ENCODE data around the gene RND3.
A peak's percentile ranks its signal among the peaks of the same experiment; 100 is the strongest.

The RND3 gene

DNA sequence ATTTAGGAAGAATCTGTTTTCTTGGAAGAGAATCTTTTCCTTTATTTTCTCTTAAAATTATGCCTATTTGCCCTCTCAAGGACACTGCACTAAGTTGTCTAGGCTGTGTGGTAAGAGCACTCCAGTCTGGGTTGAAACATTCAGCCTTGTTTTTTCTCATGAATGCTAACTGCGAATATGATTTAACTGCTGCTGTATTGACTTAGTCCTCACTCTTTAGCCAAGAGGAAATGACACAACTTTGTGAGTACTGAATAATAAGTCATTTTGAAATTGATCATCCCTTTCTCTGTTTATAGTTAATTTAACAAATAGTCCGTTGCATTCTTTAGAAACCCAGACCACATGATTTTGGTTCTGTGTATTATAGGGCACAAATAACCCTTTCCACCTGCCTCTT is 4.5 kb upstream of the RND3 start:
- DNase-seq = no peak

DNA sequence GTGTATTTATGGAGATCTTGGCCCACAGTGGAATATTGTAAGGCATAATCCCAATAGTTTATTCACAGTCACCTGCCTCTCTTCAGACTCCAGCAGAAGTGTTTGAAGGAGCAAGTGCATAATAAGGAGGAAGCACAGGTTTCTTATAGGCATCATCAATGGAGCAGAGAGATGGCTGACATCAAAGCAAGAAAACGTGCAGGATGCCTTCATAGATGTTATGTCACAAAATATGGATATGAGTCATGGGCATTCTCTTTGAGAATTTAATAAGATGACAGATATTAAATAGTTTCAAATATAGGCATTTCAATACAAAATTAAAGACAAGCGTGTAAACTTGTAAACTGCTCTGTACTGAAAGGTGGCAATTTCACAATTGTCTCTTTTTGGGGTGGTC is 4.0 kb upstream of the RND3 start:
- no peak for DNase-seq

DNA sequence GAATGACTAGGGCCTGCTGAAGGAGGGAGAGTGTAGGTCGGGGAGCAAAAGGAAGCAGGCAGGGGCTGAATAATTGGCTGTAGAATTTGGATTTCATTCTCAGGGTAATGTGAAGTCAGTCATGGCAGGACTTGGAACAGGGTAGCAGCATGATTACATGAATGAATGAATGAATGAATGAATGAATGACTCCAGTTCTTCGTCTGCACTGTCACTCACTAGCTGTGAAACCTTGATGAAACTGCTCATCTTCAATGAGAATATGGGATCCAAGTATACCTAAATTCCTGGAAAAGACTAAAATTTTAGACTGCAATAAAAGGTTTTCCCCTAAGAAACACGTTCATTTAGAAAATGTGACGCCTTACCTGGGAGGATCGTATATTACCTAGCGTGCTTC is 3.0 kb upstream of the RND3 start:
- DNase-seq = no peak

DNA sequence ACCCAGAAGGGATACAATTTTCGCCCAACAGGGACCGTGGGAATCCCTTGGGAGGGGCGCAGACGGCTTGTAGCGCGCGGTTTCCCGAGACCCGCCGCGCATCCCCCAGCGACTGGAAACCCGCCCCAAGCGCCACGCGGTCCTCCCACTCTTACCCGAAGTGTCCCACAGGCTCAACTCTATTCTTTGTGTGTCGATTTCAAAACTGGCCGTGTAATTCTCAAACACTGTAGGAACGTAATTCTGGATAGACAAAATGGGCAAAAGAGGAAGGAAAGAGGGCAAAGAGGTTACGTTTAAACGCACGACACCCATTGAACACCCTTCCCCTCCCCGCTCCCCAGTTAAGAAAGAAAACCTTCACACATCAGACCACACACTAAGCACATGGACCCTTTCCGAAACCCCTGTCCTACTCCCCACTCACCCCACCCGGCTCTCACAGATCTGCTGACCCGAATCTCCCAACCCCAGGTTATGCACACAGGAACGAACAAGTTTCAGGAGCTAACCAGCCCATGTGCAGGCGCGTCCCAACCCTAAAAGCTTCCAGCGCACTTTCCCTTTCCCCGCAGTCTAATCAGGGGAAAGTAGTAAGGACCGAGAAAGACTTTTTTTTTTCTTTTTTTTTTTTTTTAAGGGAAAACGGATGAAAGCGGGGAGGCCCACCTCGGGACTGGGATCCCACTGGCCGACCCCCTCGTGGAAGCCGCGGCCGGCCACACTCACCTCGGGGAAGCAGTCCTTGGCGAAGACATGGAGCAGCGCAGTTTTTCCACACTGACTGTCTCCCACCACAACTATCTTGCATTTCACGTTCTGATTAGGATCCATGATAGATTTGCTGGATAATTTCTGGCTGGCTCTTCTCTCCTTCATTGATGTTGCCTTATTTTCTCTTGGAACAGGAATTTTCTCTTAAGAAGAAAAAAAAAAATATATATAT is 655 bp downstream of the RND3 start:
- DNase-seq = no peak

DNA sequence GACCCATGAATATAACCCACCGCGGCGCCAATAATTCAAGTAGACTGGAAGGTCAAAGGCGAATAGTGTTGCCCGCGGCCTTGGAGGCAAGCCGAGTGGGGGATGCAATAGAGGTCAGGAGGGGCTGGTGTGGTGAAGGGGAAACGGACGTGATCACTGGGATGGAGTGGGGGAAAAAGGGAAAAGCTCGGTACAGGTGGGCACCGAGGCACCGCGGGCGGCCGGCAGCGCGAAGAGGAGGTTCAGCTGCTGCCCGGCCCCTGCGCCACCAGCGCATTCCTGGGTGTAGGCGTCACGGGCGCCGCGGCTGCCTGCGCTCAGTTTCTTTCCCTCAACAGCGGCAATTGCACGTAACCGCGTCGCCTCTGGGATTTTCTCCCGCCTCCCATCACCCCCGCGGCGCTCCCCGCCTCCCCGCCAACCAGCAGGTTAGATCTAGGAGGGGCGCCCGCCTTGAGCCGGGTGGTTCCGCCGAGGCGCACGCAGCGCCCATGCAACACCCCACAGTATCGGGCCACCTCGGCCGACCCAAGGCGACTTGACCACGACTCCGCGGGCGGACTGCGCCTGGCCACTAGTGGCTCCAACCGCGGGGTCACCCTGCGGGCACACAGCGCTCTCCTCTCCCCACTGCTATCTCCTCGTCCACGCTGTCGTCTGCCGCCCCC is 1.5 kb downstream of the RND3 start:
- DNase-seq = peak in 1 of 2 experiments; percentile 36

DNA sequence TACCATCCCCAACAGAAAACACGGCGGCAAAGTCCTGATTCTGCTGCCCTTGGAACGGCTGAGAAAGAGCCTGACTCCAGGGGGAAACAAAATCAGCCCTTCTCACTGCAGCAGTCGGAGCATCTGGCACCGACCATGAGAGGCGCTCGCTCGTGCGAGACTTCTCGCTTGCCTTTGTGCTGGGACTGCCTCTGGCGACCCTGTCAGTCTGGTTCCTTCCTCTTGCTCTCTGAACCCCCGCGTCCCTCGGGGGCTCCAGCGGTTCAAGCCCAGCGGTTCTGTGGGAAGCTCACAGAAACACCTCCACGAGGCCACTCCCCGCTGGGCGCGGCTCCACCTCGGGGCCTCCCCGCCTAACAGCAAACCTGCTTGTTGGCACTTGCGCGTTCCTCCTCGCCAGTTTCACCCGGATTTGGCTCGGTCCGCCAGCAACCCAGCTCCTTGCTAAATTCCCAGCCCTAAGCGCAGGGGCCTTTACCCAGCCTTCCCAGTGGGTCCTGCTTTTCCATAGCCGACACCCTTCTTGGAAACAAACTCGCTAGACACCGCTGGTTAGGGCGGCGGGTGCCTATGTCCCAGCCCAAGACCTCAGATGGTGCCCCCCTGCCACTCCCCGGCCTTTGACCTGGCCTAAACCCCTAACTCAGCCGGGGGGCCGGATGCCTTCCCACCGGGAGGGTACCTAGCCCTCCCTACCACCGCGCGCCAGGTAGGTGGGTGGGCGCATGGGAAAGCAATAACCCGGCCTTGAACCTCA is 2.2 kb downstream of the RND3 start:
- peak; percentile 36 to 39 for DNase-seq

DNA sequence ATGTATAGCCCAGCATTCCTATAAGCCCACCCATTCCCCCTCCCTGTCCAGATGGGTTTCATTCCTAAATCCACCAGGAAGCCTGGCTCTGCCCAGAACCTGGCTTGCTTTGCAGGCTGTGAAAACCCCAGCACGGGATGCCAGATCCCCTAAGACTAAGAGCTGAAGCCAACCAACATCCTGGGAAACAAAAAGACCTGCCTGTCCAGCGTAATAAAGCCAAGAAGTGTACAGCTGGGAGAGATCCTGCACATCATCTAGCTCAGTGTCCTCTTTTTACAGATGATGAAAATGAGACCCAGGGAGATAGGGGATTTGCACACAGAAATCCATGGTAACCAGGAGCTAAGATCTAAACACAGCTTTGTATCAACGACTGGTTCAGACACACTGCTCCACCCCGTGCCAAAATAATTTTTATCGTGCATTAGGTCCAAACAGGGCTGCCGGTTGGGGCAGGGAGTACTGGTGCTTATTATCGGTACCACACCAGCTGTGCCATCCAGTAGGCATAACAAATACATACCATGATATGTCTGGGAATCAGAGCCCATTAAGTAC is 2.9 kb downstream of the RND3 start:
- no peak for DNase-seq

DNA sequence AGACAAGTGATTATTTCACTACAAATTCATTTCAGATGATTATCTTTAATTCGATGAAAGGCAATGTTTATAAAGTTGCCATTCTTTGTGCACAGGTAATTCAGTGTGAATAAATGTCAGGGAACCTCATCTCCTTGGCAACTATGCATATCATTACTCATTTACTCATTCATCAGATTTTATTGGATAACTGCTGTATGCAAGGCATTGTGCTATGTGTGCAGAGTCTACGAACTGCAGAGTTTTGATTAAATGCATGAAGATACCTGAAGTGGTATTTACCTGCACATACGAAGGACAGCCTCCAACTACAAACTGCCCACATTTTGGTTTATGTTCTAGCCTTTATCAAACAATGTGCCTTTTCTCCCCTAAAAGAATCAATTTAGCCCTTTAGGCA is 3.5 kb downstream of the RND3 start:
- no peak for DNase-seq

DNA sequence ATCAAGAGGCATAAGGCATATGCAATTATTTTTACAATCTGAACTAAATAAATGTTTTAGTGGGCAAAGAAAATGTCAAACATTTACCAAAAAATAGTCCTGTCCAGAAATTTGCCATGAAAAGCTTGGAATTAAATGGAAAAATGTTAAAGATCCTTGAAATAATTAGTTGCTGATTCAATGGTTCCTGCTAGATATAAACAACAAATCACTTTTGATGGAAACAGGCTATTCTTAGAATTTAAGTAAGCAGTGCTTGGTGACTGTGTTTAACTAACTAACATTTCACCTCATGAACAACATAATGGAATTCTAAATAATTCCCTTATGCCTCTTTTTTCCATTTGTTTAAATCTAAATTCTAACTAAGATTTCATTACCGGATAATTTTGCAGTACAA is 3.9 kb downstream of the RND3 start:
- no peak for DNase-seq

DNA sequence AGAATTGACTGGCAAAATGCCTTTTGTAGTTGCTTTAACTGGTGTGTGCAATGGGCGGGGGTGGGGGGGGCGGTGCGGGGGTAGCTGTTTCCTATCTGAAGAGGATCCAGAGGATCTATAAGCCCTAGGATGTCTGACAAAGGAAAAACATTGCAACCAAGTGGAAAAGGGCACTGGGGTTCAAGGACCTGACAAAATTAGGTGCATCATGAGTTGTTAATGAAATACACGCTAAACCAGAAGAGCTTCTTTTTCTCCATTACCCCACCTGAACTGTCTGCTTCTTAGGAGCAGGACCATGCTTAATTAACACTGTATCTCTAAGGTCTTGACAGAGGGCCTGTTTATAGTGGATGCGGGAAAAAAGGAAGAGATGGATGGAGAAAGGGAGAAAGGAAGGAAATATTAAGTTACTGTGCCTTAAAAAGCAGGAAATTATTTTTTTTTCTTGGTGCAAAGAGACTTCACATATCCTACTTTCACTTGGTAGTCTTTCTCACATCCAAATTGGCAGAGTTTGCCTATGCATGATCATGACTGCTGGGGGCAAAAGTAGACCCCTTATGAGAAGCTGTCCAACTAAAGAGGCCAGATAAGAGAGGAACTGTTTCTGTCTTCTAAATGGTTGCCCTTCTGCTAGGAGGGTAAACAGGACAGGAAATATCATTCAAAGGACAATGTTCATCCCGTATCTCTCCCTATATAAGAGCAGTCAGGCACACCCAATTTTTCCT is 4.6 kb downstream of the RND3 start:
- no peak for DNase-seq

DNA sequence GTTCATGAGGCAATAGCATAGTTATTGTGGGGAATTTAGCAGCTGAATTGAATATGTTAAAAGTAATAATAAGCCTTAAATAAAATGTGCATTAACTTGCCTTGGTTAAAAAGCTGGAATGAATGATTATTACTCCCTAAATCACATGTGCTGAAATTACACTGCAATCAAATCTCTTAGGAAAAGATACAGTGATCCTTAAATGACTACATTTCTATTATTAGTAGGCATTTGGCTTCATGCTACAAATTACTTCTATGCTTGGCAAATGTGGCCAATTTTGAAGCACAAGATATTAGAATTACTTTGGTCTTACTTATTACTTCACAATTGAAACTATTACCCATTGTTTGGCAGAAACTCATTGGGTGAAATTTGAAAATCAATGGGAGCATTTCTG is 5.4 kb downstream of the RND3 start:
- no peak for DNase-seq

DNA sequence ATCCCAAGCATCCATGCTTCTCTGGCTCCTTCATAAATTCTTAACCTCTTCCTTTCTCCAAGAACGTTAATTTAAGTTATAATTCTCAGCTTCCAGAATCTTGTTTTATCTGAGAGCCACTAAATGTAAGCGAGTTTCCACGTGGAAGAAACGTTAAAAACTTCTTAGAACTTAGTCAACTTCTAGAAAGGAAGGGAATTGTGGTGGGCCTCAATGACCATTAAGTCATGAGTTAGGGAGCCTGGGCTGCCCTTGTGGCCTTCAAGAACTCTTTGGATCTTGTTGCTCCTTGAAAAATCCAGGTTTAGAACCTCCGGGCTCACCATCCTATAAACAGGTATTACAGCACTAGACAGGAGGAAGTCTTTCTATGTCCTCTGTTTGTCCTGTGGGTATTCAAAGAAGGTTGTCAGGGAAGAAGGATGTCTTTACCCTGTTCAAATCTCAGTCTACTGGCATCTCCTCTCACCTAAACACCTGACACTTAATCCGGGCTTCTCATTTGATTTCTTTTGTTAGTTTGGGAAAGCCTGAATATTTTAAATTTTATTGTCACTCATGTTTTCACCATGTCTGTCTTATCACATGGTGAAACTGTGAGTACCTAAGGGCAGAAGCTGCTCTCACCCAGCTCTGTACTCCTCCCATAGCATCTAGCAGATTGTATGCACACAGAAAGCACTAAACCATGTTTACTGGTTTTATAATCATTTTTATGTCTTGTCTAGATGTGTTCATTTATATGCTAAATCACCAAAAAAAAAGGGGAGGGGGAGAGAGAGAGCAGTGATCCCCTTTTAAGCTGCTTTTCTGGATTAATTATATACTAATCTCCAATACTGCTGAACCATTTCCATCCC is 6.3 kb downstream of the RND3 start:
- DNase-seq = no peak

DNA sequence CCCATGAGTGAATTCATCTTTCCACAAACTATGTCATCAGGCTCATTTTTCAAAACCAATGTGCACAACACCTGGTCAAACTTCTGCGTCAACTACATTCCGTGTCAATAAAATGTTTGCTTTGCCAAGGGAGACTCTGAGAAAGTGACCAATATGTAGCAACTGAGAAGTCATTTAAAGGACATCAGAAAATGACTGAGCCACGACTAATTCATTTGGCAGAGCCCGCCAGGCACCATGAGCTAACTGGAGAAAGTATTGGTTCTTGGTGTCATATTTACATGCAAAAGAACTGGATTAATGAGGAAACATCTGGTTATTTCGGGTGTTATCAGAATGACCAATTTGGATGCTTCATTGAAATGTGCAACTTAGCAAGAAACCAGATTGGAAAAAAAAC is 7.2 kb downstream of the RND3 start:
- DNase-seq = no peak

DNA sequence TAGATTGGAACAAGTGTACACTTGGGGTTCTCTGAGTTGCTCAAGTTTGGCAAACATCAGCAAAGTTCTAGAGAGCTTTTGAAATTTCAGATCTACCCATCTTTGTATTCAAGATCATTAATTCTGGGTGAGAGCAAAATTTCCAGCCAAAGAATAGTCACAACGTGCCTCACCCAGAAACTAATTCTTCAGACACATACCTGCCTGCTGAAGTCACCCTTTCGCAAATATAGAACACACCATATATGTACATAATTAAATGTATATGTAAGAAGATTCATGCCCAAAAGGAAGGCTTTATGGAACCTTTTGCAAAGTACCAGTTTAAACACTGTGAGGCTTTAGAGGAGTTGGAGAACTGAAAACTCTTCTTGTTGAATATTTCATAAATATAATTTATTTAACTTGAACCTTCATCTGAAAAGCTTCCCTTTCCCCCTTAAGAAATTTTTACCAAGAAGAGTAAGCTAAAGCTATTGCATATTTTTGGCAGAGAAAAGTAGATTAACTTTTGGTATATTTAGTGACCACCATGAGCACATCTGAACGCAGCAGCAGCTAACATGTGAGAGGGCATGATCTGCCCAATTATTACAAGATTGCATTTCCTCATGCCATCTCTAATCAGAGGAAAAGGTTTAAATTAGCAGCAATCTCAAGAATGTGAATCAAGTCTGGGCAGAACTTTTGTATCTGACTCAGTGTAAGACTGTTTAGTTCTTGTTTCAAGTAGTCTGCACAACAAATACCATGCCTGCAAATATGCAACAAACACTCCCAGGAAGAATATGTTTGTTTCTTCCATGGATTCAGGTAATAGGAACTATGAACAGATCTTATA is 8.2 kb downstream of the RND3 start:
- DNase-seq = no peak

DNA sequence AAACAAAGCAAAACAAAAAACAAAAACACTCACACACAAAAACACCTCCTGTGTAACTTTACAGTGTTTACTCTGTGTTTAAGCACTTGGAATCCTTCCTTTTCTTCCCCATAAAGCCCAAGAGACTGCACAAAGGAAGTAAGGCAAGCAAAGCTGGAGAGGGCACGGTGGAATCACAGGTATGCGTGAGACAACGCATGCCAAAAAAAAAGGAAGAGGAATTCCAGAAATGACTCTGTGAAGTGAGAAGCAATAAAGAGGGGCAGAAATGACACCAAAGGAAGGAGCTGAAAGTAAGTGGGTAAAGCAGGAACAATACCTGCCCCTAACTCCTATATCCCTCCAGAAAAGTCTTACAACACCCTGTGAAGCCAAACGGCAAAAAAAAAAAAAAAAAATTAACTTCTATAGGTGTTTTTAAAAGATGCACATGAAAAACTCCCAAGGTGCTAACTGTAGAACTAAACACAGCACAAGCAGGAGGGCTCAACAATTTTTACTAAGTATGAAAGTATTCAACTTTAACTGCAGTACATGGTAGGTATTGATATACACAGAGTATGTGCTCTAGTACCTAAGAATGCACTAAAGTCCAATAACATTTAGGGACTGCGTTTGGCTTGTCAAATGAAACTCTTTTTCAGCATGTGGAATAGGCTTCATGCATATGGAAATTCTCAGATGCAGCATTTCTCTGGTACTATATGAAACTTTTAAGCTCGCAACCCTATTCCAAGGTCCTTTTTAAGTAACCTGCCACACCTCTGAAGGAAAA is 9.1 kb downstream of the RND3 start:
- DNase-seq = no peak

DNA sequence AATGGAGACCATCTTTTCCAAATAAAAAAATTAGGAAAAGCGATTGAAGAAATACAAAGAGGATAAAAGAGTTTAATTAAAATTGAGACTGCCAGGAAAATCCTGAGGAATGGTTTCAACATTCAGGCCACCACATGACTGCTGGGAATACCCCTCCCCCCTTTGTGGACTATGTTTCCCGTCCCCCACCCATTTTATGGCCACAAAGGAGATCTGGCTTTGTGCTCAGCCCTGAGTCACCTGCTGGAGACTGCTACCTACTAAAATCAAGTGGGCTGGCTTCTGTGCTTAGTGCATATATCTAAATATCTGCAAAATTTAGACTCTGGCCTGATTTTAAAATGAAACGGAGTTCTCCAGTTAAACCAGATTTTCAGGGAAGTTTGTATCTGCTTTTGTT is 10.1 kb downstream of the RND3 start:
- no peak for DNase-seq

DNA sequence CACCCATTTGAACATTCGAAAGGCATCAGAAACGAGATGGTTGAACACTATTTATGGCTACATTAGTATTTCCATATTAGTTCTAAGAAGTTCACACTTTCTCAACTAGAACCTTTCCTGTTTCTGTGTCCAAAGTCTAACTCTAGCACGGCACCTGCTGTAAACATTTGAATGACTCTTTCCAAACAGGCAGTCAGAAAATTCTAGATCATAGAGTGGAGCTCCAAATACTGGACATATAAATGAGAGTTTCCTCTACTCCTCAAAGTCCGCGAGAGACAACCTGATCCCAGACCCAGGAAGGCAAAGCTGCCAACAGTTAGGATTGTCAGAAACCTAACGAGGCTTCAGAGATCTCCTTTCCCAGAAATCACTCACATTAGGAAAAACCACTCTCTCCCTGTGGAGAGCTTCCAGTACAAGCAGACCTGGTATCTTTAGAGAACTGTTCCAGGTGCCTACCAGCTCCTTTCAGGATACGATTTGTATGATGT is 10.6 kb downstream of the RND3 start:
- no peak for DNase-seq

DNA sequence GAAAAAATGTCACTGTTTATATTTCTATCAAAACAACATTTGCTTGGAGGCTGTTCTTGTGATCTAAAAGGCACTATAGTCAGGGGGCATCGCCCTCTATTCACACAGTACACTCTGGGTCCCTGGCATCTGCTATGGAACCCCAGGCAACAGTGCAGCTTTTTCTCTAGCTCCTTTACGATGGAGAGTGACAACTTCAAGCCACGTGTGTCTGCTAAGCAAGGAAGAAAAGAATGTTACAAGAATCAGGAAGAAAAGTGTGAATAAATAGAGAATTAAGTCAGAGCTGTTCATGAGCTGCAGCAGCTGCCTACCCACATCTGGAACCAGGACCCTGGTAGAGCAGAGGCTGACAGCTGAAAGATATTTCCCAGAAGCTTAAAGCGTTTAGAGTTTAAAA is 11.2 kb downstream of the RND3 start:
- DNase-seq = no peak

DNA sequence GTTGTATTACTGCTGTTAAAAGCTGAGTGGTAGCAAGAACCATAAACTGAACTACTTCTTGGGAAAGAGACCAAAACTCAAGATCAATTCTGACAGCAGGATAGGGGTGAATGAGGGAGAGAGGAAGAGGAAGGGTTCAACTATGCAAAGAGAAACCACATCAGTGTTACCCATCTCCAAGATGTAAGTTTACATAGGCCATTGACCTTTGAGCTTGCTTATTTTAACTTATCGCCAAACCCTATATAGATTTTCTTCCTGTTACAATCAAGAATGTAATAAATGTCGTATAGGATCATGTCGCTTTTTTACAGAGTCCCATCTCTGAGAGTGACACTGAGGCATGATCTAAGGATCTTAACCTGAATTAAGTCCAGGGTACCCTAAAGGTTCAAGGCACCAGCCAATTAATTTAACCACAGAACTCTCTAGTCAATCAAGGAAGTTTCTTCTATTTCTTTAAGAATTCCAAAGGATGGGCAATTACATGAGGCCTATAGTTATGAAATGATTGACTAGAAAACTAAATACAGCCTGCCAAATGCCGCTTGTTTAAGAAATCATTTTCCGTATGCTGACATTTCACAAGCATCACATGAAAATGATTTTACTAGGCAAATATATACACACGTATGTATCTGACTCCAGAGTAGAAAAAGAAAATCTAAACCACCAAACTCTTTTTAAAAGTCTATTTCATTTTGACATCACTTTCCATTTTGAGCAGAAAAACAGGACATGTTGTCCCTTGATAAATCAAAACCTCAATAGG is 11.8 kb downstream of the RND3 start:
- DNase-seq = no peak

Measured in NCI-H187 (cell line).